Lower lobe of right lung (tissue), 2 donors: ENCODE data around the gene CEACAM4. TPM values are rescaled to one million over a fixed set of nuclear protein-coding genes. Genes with fewer than 3 reads are reported as not detected.

Source experiments
- ATAC-seq, 2 donors: fragments of 200-7000 bp; cut with Tn5 transposase; one replicate each; pipeline ENCODE4 v1.9.1; 2020 to 2022; ENCODE audit warnings: mild to moderate bottlenecking in 2 of 2, moderate library complexity in 2 of 2
- DNase-seq: peaks from one replicate; pipeline ENCODE4 v3.0.0-alpha.2; 2020
- H3K27ac ChIP-seq: fragments of 200-600 bp; one replicate; pipeline ENCODE4 v1.8.0; 2022
- H3K27me3 ChIP-seq: fragments of 200-600 bp; one replicate; pipeline ENCODE4 v1.8.0; 2022; ENCODE audit warnings: low read depth
- H3K36me3 ChIP-seq: fragments of 200-600 bp; one replicate; pipeline ENCODE4 v1.8.0; 2022; ENCODE audit warnings: mild to moderate bottlenecking
- H3K4me1 ChIP-seq: fragments of 200-600 bp; one replicate; pipeline ENCODE4 v1.8.0; 2022
- H3K4me3 ChIP-seq: fragments of 200-600 bp; one replicate; pipeline ENCODE4 v1.8.0; 2022; ENCODE audit warnings: mild to moderate bottlenecking
- H3K9me3 ChIP-seq: fragments of 200-600 bp; one replicate; pipeline ENCODE4 v1.8.0; 2022
- CTCF ChIP-seq: fragments of 200-600 bp; IDR thresholded peaks from one replicate; pipeline ENCODE4 v1.8.0; 2022; ENCODE audit warnings: antibody characterized with exemption, mild to moderate bottlenecking
- intact Hi-C: fragments of 100-400 bp; cut with DNase I; formaldehyde crosslinking; loops from one replicate; pipeline ENCODE4 v1.11.0; 2022
- total RNA-seq: library from RNA; stranded (reverse); fragmentation: NEBNext Ultra II Directional; extraction: Animal tissue kit (Norgen Biotek cat#: 25700); gene quantifications from one replicate; pipeline ENCODE4 v1.2.1, GENCODE V29; 2021
- donor health status: DM: no; HTN: yes; CAD: no; lungs with severe emphysema.

The CEACAM4 gene
- total RNA-seq, 1 donor from 2014 or later = 5.6 TPM

- Histone ChIP-seq H3K9me3 (no peaks in the 10 kb centered on the region), H3K27me3 (peaks cover 17% of the 10 kb centered on the region), H3K4me1 (peaks cover 5% of the 10 kb centered on the region), H3K36me3 (no peaks in the 10 kb centered on the region), H3K4me3 (no peak overlapping the region), H3K27ac (no peak overlapping the region)
- ATAC-seq (peak; percentile 83 to 89), DNase-seq (peak; percentile 71)
- TF ChIP-seq CTCF = peak; percentile 91
- intact Hi-C loops = no loop called here
Observed at GRCh38 chr19:41597600-41598041, 29.3 kb downstream of the CEACAM4 start.

GRCh38 chr19:41595890-41596280 lies 31.0 kb downstream of the CEACAM4 start:
- H3K27ac ChIP-seq = no peak overlapping the region
- H3K4me3 ChIP-seq = no peak overlapping the region
- peaks cover 5% of the 10 kb centered on the region for H3K4me1 ChIP-seq
- H3K36me3 ChIP-seq = no peaks in the 10 kb centered on the region
- no peaks in the 10 kb centered on the region for H3K9me3 ChIP-seq
- DNase-seq (no peak), ATAC-seq (no peak)
- intact Hi-C loops = no loop called here
- no peak for TF ChIP-seq CTCF
- peaks cover 24% of the 10 kb centered on the region for H3K27me3 ChIP-seq

GRCh38 chr19:41595258-41595889 lies 31.5 kb downstream of the CEACAM4 start:
- no peak overlapping the region for H3K27ac ChIP-seq
- ATAC-seq (peak; percentile 86 to 90), DNase-seq (no peak)
- peak; percentile 69 for TF ChIP-seq CTCF
- intact Hi-C loops = no loop called here
- H3K27me3 ChIP-seq = peaks cover 24% of the 10 kb centered on the region
- no peaks in the 10 kb centered on the region for H3K36me3 ChIP-seq
- H3K4me3 ChIP-seq = no peak overlapping the region
- H3K4me1 ChIP-seq = peaks cover 5% of the 10 kb centered on the region
- H3K9me3 ChIP-seq = no peaks in the 10 kb centered on the region

GRCh38 chr19:41591951-41592562 lies 34.8 kb downstream of the CEACAM4 start:
- peaks cover 15% of the 10 kb centered on the region for H3K27me3 ChIP-seq
- no peak for DNase-seq
- intact Hi-C loops = no loop called here

GRCh38 chr19:41590936-41591335 lies 35.9 kb downstream of the CEACAM4 start:
- Histone ChIP-seq H3K9me3 (no peaks in the 10 kb centered on the region), H3K4me1 (peaks cover 5% of the 10 kb centered on the region), H3K36me3 (no peaks in the 10 kb centered on the region), H3K27ac (no peak overlapping the region), H3K27me3 (peaks cover 7% of the 10 kb centered on the region), H3K4me3 (no peak overlapping the region)
- ATAC-seq (no peak), DNase-seq (no peak)
- intact Hi-C loops = no loop called here
- TF ChIP-seq CTCF = no peak

More at GRCh38 chr19:41591951-41592562, 34.8 kb downstream of the CEACAM4 start:
- H3K4me3 ChIP-seq = no peak overlapping the region
- no peaks in the 10 kb centered on the region for H3K36me3 ChIP-seq
- ATAC-seq = no peak
- H3K27ac ChIP-seq = no peak overlapping the region
- TF ChIP-seq CTCF = no peak
- H3K4me1 ChIP-seq = peaks cover 5% of the 10 kb centered on the region
- H3K9me3 ChIP-seq = no peaks in the 10 kb centered on the region
